ENCODE results near the gene NCOA7.
"Not testable (repeated sequence)": the region's sequence is repeated elsewhere in the genome, so short reads cannot be mapped to it uniquely, and the experiment has no call there.

The NCOA7 gene

GRCh38 chr6:125954735-125955339, 164.1 kb downstream of the NCOA7 start:
- DNase-seq: no peak

DNA sequence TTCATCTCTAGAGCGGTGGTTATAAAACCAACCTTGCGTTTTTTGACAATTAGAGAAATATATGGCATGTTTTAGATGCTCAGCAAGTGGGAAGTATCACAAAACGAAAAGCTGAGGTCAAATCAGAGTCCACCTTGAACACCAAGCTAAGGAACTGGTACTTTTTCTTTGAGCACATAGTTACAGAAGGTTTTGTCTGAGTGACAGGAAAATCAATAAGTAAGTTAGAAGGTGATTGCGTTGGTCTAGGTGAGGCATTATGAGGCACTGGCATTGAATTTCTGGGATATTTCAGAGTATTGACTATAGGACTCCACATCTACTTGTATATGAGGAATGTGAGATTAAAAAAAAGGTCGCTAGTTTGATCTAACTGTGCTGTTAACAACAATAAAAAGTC, 165.2 kb downstream of the NCOA7 start:
- no peak for DNase-seq

DNA sequence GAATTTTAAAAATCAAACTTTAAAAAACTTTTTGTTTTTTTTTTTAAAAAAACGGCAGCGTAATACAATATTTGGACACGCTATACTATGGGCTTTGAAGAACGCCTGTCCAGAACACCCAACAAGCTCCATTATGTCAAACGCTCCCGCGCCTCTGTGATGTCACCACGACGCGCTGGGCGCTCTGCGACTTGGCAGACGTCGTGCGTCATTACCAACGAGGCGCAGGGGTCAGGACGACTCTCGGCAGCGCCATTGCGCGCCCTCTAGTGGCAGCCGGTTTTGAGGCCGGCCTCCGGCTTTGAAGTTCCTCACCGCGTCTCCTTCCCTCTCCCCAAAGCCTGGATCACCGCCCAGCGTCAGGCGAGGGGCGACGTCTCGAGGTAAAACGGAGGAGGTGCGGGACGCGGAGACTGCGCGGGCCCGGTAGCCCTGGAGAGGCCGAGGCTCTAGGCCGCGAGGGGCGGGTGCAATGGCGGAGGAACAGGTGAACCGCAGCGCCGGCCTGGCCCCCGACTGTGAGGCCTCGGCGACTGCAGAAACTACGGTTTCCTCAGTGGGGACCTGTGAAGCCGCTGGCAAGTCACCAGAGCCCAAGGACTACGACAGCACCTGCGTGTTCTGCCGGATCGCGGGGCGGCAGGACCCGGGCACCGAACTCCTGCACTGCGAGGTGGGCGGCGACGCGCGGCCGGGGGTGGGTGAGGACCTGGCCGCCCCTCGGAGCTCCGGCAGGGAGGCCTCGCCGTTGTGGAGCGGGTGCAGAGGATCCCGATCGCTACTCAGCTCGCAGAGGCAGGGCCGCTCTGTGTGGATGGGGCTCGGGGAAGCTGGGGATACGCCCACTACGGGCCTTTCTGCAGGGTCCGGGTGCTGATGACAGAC, 166.0 kb downstream of the NCOA7 start, which contains the start of gene HINT3:
Gene HINT3, plus strand, starts transcription at position 265 of the 885 bp plus-strand sequence. Its CDS starts 208 bp downstream, at position 473.
- DNase-seq: peak; percentile 97

- no peak for DNase-seq
These were observed 166.6 kb downstream of the NCOA7 start for GRCh38 chr6:125957391-125957693.

DNA sequence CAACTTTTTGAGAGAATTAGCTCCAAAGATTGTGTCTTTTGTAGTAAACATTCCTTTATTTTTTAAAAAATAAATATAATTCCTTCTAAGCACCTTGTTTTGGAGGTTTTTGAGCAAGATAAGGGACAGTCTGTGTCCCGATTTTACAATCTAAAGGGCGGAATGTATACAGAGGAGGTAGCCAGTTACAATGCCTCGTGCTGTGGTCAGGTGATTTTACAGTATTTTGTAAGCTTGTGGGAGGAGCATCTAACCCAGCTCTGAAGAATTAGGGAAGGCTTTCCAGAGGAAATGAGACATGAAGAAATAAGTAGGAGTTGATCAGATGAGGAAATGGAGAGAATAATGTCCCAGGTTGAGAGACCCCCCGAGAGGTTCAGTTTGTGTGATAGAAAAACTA, 167.1 kb downstream of the NCOA7 start:
- DNase-seq: peak; percentile 18

DNA sequence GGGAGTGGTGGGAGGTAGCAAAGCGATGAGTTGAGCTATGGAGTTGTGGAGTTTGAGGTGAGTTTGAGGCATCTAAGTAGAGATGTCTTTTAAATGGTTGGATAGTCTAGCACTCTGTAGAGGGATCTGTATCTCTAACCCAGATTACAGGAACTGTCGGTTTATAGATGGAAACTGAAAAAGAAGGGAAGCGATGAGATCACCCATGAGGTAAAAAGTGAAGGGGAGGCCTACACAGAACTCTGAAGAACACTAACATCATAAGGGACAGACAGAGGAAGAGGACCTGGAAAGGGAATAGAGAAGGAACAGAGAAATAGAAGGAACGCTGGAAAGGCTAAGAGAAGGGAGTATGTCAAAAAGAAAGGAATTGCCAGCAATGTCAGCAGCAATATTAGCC, 168.3 kb downstream of the NCOA7 start:
- no peak for DNase-seq

- no peak for DNase-seq
These were observed 170.4 kb downstream of the NCOA7 start for GRCh38 chr6:125961117-125961516.

- DNase-seq: no peak
These were observed 172.2 kb downstream of the NCOA7 start for GRCh38 chr6:125962900-125963497.

- DNase-seq: no peak
These were observed 173.1 kb downstream of the NCOA7 start for GRCh38 chr6:125963817-125964216.

DNA sequence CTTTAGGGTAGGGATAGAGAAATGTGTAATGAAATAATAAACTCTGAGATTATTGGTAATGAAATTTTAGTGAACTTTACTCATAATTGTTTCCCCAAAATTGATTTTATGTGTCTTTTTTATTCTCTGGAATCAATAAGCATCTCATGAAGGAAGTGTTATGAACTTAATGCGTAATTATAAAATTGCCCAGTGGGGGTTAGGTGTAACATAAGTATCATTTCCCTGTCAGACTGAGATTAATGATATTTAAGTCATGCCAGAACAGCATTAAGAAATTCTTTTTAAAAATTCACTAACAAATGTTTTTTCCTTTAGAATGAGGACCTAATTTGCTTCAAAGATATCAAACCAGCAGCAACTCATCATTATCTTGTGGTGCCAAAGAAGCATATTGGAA, 175.8 kb downstream of the NCOA7 start:
- no peak for DNase-seq

DNA sequence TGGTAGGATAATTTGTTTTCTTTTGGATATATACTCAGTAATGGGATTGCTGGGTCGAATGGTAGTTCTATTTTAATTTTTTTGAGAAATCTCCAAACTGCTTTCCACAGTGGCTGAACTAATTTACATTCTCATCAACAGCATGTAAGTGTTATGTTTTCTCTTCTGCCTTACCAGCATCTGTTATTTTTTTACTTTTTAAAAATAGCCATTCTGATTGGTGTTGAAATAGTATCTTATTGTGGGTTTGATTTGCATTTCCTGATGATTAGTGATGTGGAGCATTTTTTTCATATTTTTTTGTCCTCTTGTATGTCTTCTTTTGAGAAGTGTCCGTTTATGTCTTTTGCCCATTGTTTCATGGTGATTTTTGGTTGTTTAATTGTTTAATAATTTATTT, 177.7 kb downstream of the NCOA7 start:
- no peak for DNase-seq

DNA sequence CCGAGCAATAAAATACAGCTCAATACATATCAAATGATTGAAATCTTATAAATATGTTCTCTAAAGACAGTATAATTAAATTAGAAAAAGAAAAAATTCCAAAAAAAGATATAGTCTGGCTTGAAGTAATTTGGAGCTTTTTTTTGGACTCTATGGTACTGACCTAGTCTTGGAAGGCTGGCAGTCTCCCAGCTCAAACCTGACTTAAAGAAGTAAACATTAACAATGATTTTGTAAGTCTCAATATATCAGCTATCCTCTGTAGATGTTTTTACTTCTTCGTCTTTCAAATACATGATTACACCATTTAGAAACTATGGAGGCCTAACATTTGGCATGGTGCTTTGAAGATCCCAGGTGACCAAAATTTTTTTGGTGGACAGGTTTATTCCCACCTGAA, 180.0 kb downstream of the NCOA7 start:
- no peak for DNase-seq

- DNase-seq: not testable (repeated sequence)
These were observed 181.7 kb downstream of the NCOA7 start for GRCh38 chr6:125972478-125972877.

DNA sequence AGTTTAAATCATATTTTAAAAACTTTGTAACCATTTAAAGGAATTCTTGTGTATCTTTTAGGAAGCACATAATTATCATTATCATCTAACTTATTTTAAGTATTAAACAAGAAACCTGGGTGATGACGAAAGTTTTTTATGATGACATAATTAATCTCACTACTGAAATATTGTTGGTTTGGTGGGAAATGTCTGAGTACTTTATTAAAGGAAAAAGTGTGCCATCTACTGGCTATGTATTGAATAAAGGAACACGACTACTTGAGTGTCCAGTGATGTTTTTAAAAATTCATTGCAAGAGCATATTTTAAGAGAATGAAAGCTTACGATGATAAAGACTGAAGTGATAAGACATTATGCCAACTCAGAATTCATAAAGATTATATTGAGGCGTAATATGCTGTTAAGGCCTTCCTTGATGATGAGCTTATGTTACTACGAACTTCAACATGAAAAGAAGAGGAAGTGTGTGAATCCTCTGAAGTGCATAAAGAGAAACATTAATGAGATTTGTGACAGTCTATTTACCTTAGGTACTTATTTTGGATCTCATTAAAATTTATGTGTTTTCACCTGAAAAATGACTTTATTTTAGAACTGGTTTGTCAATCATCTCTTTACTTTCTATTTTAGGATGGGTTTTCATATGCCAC, 183.6 kb downstream of the NCOA7 start:
- DNase-seq: peak; percentile 67

GRCh38 chr6:125979101-125979500, 188.3 kb downstream of the NCOA7 start:
- DNase-seq: no peak
